Activated CD4-positive, alpha-beta T cell treated with anti-CD3 and anti-CD28 coated beads for 36 hours (primary cell): ENCODE data around the gene OPHN1. TPM values are rescaled to one million over a fixed set of nuclear protein-coding genes. Genes with fewer than 3 reads are reported as not detected.

Source experiments
- ATAC-seq: fragments of 200-7000 bp; cut with Tn5 transposase; one replicate; pipeline ENCODE4 v1.10.0; 2021; ENCODE audit warnings: mild to moderate bottlenecking, moderate library complexity
- CTCF ChIA-PET: fragments of 350-600 bp; sonication (Branson Sonifier 250); formaldehyde crosslinking; loops from one replicate; lab custom pipeline; 2021; ENCODE audit warnings: antibody characterized with exemption; lab: Charles Lee
- POLR2A ChIA-PET: fragments of 350-600 bp; sonication (Branson Sonifier 250); formaldehyde crosslinking; loops from one replicate; lab custom pipeline; 2021; ENCODE audit warnings: antibody characterized with exemption, inconsistent platforms; lab: Charles Lee
- DNase-seq: peaks from one replicate; pipeline ENCODE4 v3.0.0-alpha.2; 2020
- H3K27ac Mint-ChIP-seq: one replicate; pipeline ENCODE4 v1.8.0; 2021; ENCODE audit warnings: mixed read lengths
- H3K27me3 Mint-ChIP-seq: one replicate; pipeline ENCODE4 v1.8.0; 2021; ENCODE audit warnings: mixed read lengths
- H3K36me3 Mint-ChIP-seq: one replicate; pipeline ENCODE4 v1.8.0; 2021; ENCODE audit warnings: low read depth, mixed read lengths
- H3K4me1 Mint-ChIP-seq: one replicate; pipeline ENCODE4 v1.8.0; 2021; ENCODE audit warnings: mixed read lengths
- H3K4me3 Mint-ChIP-seq: one replicate; pipeline ENCODE4 v1.8.0; 2021; ENCODE audit warnings: mild to moderate bottlenecking, moderate library complexity, mixed read lengths
- H3K9me3 Mint-ChIP-seq: one replicate; pipeline ENCODE4 v1.8.0; 2021; ENCODE audit warnings: low read depth, mixed read lengths
- intact Hi-C, 2 experiments: fragments of 100-400 bp; cut with DNase I in 1 of 2; cut with micrococcal nuclease in 1 of 2; formaldehyde crosslinking; loops; one replicate each; pipeline versions ENCODE4 v1.14.2 to v1.15.1; 2022 to 2024; cut with DNase I, micrococcal nuclease
- total RNA-seq, 2 experiments: library from RNA; stranded (reverse); gene quantifications; one replicate each; pipeline ENCODE4 v1.2.3, GENCODE V29; 2021

The OPHN1 gene
- total RNA-seq, 2 experiments from 2014 or later = 0.04 to 0.07 TPM

DNA sequence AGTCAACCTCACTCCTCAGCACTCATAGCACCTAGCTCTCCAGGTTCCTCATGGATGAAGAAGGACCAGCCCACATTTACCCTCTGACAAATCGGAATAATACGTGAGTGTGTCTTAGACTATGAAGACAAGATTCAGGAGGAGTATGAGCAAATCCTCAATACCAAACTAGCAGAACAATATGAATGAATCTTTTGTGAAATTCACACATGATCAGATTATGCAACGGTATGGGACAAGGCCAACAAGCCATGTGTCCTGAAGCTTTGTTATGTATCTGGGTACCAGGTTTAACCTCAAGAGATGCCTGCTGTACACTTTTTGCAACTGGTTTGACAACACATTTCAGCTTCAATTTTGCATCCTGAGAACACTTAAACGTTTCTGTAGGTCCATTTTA lies 300.1 kb downstream of the OPHN1 start:
- intact Hi-C loops = no loop called here
- no peak for ATAC-seq
- no peak for DNase-seq
- ChIA-PET CTCF (no interaction called here), POLR2A (no interaction called here)
- Mint-ChIP-seq H3K36me3 (no peaks in the 10 kb centered on the region), H3K27ac (no peak overlapping the region), H3K27me3 (no peaks in the 10 kb centered on the region), H3K9me3 (peaks cover 1% of the 10 kb centered on the region), H3K4me3 (no peak overlapping the region), H3K4me1 (no peaks in the 10 kb centered on the region)

DNA sequence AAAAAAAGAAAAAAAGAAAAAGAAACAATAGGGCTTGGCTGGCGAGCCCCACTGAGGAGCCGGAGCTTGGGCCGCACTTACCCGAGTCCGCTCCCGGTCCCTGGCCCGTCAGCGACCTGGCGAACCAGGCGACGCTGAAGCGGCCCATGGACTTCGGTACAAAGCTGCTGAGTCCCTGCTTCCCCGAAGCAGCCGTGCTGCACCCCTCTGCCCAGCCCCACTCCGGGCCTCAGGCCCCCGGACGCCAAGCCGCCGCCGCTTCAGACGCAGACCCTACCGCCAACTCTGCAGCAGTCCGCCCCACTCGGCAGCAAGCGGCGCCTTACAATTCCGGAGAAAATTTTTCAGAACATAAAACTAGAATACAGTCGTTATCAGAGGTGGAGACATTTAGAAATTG lies 300.5 kb downstream of the OPHN1 start:
- ATAC-seq (no peak), DNase-seq (no peak)
- Mint-ChIP-seq H3K27ac (no peak overlapping the region), H3K4me3 (no peak overlapping the region), H3K9me3 (peaks cover 1% of the 10 kb centered on the region), H3K36me3 (no peaks in the 10 kb centered on the region), H3K4me1 (no peaks in the 10 kb centered on the region), H3K27me3 (no peaks in the 10 kb centered on the region)
- intact Hi-C loops = no loop called here
- ChIA-PET CTCF (no interaction called here), POLR2A (no interaction called here)

DNA sequence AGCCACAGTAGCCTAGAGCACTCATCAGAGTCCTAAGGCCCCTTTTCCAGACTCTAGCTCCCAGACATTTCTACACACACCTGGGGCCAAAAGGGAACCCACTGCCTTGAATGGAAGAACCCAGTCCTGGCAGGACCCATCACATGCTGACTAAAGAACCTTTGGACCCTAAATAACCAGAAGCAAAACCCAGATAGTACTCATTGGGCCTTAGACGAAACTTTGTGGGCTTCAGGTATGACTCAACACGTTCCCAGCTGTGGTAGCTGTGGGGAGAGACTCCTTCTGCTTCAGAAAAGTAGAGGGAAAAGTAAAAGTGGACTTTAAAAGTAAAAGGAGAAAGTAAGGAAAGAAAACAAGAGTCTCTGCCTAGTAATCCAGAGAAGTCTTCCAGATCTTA lies 311.5 kb downstream of the OPHN1 start:
- H3K9me3 Mint-ChIP-seq = no peaks in the 10 kb centered on the region
- ChIA-PET POLR2A (no interaction called here), CTCF (no interaction called here)
- H3K4me3 Mint-ChIP-seq = no peak overlapping the region
- no peaks in the 10 kb centered on the region for H3K27me3 Mint-ChIP-seq
- H3K36me3 Mint-ChIP-seq = no peaks in the 10 kb centered on the region
- no peak for DNase-seq
- intact Hi-C loops = no loop called here
- H3K27ac Mint-ChIP-seq = no peak overlapping the region
- H3K4me1 Mint-ChIP-seq = no peaks in the 10 kb centered on the region
- no peak for ATAC-seq

- H3K27ac Mint-ChIP-seq = no peak overlapping the region
- H3K4me1 Mint-ChIP-seq = no peaks in the 10 kb centered on the region
- ATAC-seq (no peak), DNase-seq (no peak)
- H3K4me3 Mint-ChIP-seq = no peak overlapping the region
- CTCF ChIA-PET = no interaction called here
- no peaks in the 10 kb centered on the region for H3K27me3 Mint-ChIP-seq
- no peaks in the 10 kb centered on the region for H3K36me3 Mint-ChIP-seq
- no peaks in the 10 kb centered on the region for H3K9me3 Mint-ChIP-seq
- POLR2A ChIA-PET = no interaction called here
- intact Hi-C loops = no loop called here
Measured at GRCh38 chrX:68121371-68121770, 311.9 kb downstream of the OPHN1 start.

GRCh38 chrX:68115371-68115770 lies 317.9 kb downstream of the OPHN1 start:
- no peak overlapping the region for H3K4me3 Mint-ChIP-seq
- no peak overlapping the region for H3K27ac Mint-ChIP-seq
- intact Hi-C loops = no loop called here
- no peaks in the 10 kb centered on the region for H3K36me3 Mint-ChIP-seq
- no peaks in the 10 kb centered on the region for H3K4me1 Mint-ChIP-seq
- DNase-seq (no peak), ATAC-seq (no peak)
- no peaks in the 10 kb centered on the region for H3K9me3 Mint-ChIP-seq
- H3K27me3 Mint-ChIP-seq = no peaks in the 10 kb centered on the region
- POLR2A ChIA-PET = no interaction called here
- CTCF ChIA-PET = interaction anchor here (0.5 kb wide), 1 partner anchor 136 kb away, joined by 3 read pairs; no protein-coding TSS in a partner anchor

- intact Hi-C loops = no loop called here
- no peak overlapping the region for H3K4me3 Mint-ChIP-seq
- H3K4me1 Mint-ChIP-seq = no peaks in the 10 kb centered on the region
- H3K36me3 Mint-ChIP-seq = no peaks in the 10 kb centered on the region
- ChIA-PET POLR2A (interaction anchor here (0.6 kb wide), 1 partner anchor 29 kb away, joined by 4 read pairs; no protein-coding TSS in a partner anchor), CTCF (interaction anchor here (0.5 kb wide), 1 partner anchor 137 kb away, joined by 3 read pairs; no protein-coding TSS in a partner anchor)
- ATAC-seq (no peak), DNase-seq (no peak)
- no peaks in the 10 kb centered on the region for H3K27me3 Mint-ChIP-seq
- no peaks in the 10 kb centered on the region for H3K9me3 Mint-ChIP-seq
- H3K27ac Mint-ChIP-seq = no peak overlapping the region
Measured at GRCh38 chrX:68114573-68115129, 318.6 kb downstream of the OPHN1 start.

GRCh38 chrX:68113837-68114572 lies 319.3 kb downstream of the OPHN1 start:
- H3K27me3 Mint-ChIP-seq = no peaks in the 10 kb centered on the region
- H3K4me3 Mint-ChIP-seq = no peak overlapping the region
- CTCF ChIA-PET = no interaction called here
- POLR2A ChIA-PET = interaction anchor here (0.6 kb wide), 1 partner anchor 28 kb away, joined by 4 read pairs; no protein-coding TSS in a partner anchor
- no peaks in the 10 kb centered on the region for H3K36me3 Mint-ChIP-seq
- no peak overlapping the region for H3K27ac Mint-ChIP-seq
- no peaks in the 10 kb centered on the region for H3K4me1 Mint-ChIP-seq
- H3K9me3 Mint-ChIP-seq = no peaks in the 10 kb centered on the region
- intact Hi-C loops = no loop called here
- DNase-seq = no peak
- ATAC-seq = no peak

DNA sequence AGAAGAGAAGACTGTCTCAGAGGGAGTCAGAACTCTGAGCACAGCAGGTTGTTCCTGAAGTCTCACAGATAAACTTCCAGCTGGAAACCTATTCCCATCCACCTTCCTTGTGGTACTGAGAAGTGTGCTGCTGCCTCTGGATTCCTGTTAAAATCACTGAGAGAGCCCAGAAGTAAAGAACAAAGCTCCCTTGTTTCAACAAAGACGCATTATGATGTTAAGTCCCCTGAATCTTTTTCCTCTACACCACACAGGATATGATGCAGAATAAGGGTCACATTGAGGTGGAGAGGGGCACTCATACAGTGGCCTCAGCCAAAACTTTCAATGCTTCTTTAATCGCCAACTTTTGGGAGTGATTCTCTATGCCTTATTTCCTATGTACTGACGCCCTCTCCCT lies 321.0 kb downstream of the OPHN1 start:
- DNase-seq (no peak), ATAC-seq (no peak)
- H3K9me3 Mint-ChIP-seq = no peaks in the 10 kb centered on the region
- no peaks in the 10 kb centered on the region for H3K4me1 Mint-ChIP-seq
- no peak overlapping the region for H3K4me3 Mint-ChIP-seq
- H3K36me3 Mint-ChIP-seq = no peaks in the 10 kb centered on the region
- CTCF ChIA-PET = no interaction called here
- POLR2A ChIA-PET = no interaction called here
- intact Hi-C loops = no loop called here
- H3K27me3 Mint-ChIP-seq = no peaks in the 10 kb centered on the region
- H3K27ac Mint-ChIP-seq = no peak overlapping the region

DNA sequence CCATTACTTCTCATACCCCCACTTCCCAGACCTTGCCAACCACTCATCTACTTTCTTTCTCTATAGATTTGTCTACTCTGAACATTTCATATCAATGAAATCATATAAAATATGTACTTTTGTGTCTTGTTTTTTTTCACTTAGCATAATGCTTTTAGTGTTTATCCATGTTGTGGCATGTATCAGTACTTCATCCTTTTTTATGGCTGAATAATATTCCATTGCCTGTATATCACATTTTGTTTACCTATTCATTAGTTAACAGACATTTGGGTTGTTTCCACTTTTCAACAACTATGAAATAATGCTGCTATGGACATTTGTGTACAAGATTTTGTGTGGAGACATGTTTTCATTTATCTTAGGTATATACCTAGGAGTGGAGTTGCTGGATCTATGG lies 324.1 kb downstream of the OPHN1 start:
- ChIA-PET CTCF (no interaction called here), POLR2A (no interaction called here)
- DNase-seq (no peak), ATAC-seq (no peak)
- Mint-ChIP-seq H3K4me3 (no peak overlapping the region), H3K27ac (no peak overlapping the region), H3K9me3 (no peaks in the 10 kb centered on the region), H3K27me3 (no peaks in the 10 kb centered on the region), H3K36me3 (no peaks in the 10 kb centered on the region), H3K4me1 (no peaks in the 10 kb centered on the region)
- intact Hi-C loops = no loop called here

DNA sequence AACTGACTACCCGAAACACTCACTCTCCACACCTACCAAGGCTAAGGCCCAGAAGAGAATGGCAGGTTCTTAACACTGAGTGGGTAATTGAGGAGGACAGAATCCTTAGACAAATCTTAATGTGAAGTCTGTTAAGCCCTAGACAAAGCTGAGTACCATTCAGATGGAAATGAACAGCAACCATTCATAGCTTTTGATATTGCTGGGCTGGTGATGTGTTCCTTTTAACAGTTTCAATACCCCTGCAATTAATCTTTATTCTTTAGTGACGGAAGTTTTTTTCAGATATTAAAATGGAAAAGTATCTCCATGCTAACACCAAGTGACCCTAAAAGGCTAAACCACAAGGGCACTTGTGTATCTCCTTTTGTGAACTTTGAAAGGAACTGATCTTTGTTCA lies 334.9 kb downstream of the OPHN1 start:
- ChIA-PET CTCF (no interaction called here), POLR2A (no interaction called here)
- H3K4me1 Mint-ChIP-seq = no peaks in the 10 kb centered on the region
- no peak for ATAC-seq
- no peaks in the 10 kb centered on the region for H3K27me3 Mint-ChIP-seq
- H3K9me3 Mint-ChIP-seq = no peaks in the 10 kb centered on the region
- H3K27ac Mint-ChIP-seq = no peak overlapping the region
- no peak for DNase-seq
- no peak overlapping the region for H3K4me3 Mint-ChIP-seq
- no peaks in the 10 kb centered on the region for H3K36me3 Mint-ChIP-seq
- intact Hi-C loops = no loop called here

DNA sequence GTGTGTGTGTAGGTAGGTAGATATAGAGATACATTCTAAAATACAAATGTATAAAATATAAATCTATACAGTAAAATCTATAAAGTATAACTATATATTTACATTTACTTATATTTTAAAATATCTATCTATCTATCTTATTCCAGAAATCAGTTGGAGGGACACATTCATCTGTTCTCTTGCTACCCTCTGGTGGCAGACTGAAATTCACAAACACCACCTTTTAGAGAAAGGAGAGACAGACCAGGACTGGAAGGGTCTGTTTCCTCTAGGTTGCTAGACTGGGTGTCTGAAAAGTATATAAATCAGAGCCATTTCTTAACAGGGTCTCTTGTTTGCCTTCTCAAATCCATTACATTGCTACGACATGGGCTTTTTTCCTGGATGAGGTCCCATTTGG lies 343.0 kb downstream of the OPHN1 start:
- Mint-ChIP-seq H3K4me3 (no peak overlapping the region), H3K4me1 (no peaks in the 10 kb centered on the region), H3K27me3 (no peaks in the 10 kb centered on the region), H3K9me3 (no peaks in the 10 kb centered on the region), H3K36me3 (no peaks in the 10 kb centered on the region), H3K27ac (no peak overlapping the region)
- ChIA-PET CTCF (no interaction called here), POLR2A (no interaction called here)
- DNase-seq = no peak
- no peak for ATAC-seq
- intact Hi-C loops = no loop called here

DNA sequence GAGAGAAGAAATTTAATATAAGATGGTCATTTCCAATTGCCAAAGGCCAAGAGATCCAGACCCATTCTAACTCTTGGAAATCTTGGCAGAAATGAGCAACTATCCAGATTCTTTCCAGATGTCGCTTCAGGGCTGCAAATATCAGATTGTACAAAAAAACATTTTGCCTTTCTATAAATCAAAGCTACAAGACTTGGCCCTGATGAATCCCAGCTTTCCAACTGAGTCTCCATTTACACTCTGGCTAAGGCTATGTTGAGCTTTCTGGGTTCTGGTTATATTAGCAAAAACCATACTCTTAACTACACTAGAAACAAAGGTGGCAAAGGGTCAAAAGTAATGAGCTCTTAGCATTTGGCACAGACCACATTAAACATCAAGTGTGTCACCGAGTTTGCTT lies 345.8 kb downstream of the OPHN1 start:
- ATAC-seq (no peak), DNase-seq (no peak)
- no peak overlapping the region for H3K4me3 Mint-ChIP-seq
- intact Hi-C loops = no loop called here
- H3K9me3 Mint-ChIP-seq = no peaks in the 10 kb centered on the region
- CTCF ChIA-PET = no interaction called here
- POLR2A ChIA-PET = no interaction called here
- no peaks in the 10 kb centered on the region for H3K4me1 Mint-ChIP-seq
- H3K36me3 Mint-ChIP-seq = no peaks in the 10 kb centered on the region
- no peaks in the 10 kb centered on the region for H3K27me3 Mint-ChIP-seq
- no peak overlapping the region for H3K27ac Mint-ChIP-seq
